NB4 (cell line): ENCODE results near the gene MAP2K7.
"Not testable (repeated sequence)": the region's sequence is repeated elsewhere in the genome, so short reads cannot be mapped to it uniquely, and the experiment has no call there.

Experiments
- DNase-seq: peaks from one replicate; pipeline ENCODE4 v3.0.0; 2010; ENCODE audit warnings: low read depth
- H3K4me3 ChIP-seq: one replicate; pipeline ENCODE4 v1.5.1; 2011; ENCODE audit warnings: mild to moderate bottlenecking, low read depth, low read length, moderate library complexity
- MYC ChIP-seq: IDR thresholded peaks from 2 replicates; pipeline ENCODE4 v1.6.1; 2011; ENCODE audit warnings: low read depth, low read length
- POLR2A ChIP-seq: IDR thresholded peaks from 2 replicates; pipeline ENCODE4 v1.6.1; 2011; ENCODE audit warnings: mild to moderate bottlenecking; ENCODE audit not compliant: insufficient read length; ENCODE audit errors: extremely low read depth
- TF ChIP-seq, protein P1 (sequence below): IDR thresholded peaks from one replicate; pipeline ENCODE4 v1.5.1; 2012; ENCODE audit warnings: low read depth, low read length
- TF ChIP-seq, protein P2 (sequence below): IDR thresholded peaks from 2 replicates; pipeline ENCODE4 v1.6.1; 2011; ENCODE audit warnings: low read depth, low read length

Gene MAP2K7

DNA sequence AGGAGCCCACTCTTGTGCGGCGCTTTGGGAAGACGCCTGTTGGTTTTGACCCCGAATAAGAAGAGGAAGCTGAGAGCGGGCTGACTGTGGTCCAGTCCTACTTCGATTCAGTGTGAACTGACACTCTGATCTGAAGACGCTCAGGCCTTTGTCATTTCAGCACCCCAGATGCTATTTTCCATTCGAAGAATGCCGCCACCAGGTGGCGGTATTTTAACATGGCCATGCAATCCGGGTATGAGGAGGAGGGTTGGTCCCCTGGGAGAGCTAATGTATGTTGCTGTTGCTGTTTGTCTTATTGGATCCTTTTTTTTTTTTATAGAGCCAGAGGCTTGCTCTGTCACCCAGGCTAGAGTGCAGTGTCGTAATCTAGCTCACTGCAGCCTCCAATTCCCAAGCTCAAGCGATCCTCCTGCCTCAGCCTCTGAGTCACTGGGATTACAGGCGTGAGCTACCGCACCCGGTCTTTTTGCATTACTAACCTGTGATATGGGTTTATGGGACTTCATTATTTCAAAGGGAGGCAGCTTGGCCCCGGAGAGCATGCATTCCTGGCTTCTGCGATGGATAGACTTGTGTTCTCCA lies 40.6 kb downstream of the MAP2K7 start:
- H3K4me3 ChIP-seq: peak overlapping the region; percentile 85
- DNase-seq: peak; percentile 99
- TF ChIP-seq, protein P1, sequence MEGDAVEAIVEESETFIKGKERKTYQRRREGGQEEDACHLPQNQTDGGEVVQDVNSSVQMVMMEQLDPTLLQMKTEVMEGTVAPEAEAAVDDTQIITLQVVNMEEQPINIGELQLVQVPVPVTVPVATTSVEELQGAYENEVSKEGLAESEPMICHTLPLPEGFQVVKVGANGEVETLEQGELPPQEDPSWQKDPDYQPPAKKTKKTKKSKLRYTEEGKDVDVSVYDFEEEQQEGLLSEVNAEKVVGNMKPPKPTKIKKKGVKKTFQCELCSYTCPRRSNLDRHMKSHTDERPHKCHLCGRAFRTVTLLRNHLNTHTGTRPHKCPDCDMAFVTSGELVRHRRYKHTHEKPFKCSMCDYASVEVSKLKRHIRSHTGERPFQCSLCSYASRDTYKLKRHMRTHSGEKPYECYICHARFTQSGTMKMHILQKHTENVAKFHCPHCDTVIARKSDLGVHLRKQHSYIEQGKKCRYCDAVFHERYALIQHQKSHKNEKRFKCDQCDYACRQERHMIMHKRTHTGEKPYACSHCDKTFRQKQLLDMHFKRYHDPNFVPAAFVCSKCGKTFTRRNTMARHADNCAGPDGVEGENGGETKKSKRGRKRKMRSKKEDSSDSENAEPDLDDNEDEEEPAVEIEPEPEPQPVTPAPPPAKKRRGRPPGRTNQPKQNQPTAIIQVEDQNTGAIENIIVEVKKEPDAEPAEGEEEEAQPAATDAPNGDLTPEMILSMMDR: peak; percentile 78
- TF ChIP-seq POLR2A (no peak), MYC (peak; percentile 45; the same call in 1 of the 2 replicates)
- TF ChIP-seq, protein P2, sequence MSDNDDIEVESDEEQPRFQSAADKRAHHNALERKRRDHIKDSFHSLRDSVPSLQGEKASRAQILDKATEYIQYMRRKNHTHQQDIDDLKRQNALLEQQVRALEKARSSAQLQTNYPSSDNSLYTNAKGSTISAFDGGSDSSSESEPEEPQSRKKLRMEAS: peak; percentile 50

DNA sequence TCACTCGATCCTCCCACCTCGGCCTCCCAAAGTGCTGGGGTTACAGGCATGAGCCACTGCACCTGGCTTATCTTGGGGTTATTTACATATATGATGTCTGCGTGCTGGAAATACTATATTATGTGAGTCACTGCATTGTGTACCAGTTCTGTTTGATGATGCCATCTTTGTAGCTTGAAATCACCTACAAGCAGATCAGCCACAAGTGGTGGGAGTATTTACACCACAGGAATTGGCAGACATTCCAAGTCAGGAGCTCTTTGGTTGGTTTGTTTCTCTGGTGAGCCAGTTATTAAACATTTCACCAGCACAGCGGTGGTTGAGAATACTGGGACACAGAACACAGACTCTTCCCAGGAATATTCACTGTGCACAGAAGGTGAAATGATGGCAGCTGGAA lies 44.3 kb downstream of the MAP2K7 start:
- H3K4me3 ChIP-seq: no peak overlapping the region
- no peak for DNase-seq
- TF ChIP-seq, protein P2: no peak
- TF ChIP-seq MYC (no peak), POLR2A (no peak)
- TF ChIP-seq, protein P1: no peak

DNA sequence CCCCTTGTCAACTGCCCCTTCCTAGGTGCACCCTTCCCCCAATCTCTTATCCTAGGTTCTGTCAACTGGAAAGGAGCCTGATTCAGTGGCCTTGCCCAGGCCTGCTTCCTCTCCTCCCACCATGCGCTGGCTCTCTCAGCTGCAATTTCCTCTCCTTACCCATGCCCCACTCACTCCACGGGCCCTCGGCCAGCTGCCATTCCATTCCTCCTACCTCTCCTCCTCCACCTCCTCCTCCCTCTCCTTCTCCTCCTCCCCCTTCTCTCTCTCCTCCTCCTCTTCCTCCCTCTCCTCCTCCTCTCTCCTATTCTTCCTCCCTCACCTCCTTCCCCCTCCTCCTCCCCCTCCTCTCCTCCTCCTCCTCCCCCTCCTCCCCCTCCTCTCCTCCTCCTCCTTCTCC lies 49.4 kb downstream of the MAP2K7 start:
- DNase-seq: peak; percentile 44
- TF ChIP-seq, protein P1: no peak
- TF ChIP-seq POLR2A (no peak), MYC (no peak)
- TF ChIP-seq, protein P2: no peak
- H3K4me3 ChIP-seq: no peak overlapping the region

DNA sequence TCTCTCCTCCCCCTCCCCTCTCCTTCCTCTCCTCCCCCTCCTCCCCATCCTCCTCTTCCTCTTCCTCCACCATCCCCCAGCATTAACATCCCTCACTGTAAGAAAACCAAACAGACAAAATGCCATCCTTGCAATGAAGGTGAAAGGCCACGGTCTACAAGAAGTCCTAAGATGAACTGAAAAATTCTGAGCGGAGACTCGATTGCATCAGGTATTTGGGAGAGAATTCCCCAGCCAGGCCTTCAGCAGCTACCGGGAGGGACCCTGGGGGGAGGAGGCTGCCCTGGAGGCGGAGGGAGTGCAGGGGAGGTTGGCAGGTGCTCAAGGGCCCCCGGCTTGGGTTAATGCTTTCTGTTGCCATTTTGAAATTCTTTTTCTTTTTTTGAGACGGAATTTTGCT lies 49.9 kb downstream of the MAP2K7 start:
- TF ChIP-seq, protein P1: no peak
- TF ChIP-seq POLR2A (no peak), MYC (no peak)
- TF ChIP-seq, protein P2: no peak
- H3K4me3 ChIP-seq: no peak overlapping the region
- DNase-seq: peak; percentile 25

DNA sequence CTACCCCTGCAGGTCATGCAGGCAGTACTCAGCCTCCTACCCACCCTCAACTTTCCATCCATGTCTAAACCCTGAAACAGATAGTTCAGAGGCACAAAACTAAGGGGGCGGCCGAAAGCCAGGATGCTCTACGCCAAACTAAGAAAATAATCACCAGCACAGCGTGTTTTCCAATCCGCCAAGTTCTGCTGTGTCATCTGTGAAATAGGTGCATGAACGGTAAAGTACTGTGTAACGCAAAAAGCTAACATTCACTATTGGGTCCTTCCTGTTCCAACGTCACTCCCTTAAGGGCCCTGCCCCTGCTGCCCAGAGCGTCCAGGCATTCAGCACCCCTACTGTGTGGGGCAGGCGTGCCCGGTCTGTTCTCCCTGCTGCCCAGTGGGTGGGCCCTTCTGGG lies 52.0 kb downstream of the MAP2K7 start:
- no peak for DNase-seq
- H3K4me3 ChIP-seq: no peak overlapping the region
- TF ChIP-seq MYC (no peak), POLR2A (no peak)
- TF ChIP-seq, protein P1: no peak
- TF ChIP-seq, protein P2: no peak

DNA sequence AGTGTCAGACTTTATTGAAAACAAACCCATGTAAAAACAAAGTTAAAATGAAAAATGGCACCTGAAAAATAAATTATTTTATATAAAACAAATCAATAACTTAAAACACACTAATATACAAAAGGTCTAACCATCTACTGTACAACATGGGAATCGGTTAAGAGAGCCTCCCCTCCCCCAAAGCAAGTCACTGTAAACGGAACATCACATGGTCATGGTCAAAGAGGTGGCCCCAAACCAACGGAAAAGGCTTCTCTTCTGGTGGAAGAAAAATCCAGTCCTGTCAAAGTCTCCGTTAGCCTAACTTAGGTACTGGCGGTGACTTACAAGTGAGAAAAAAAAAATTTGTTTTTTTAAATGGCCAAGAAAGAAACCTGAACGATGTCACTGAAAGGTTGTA lies 55.5 kb downstream of the MAP2K7 start:
- H3K4me3 ChIP-seq: no peak overlapping the region
- DNase-seq: no peak
- TF ChIP-seq, protein P2: no peak
- TF ChIP-seq POLR2A (no peak), MYC (no peak)

DNA sequence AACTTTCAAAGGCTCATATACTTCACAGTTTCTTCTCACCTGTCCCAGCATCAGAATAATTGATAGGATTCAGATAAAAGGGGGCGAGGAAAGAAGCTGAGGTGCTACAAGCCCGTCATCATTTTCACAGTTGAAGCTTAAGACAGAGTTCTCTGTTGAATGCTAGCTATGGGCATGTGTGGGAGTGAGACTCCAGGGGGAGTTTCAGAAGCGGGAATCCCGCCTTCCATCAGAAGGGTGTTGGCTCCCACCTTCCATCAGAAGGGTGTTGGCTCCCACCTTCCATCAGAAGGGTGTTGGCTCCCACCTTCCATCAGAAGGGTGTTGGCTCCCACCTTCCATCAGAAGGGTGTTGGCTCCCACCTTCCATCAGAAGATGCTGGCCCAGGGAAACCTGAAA lies 57.4 kb downstream of the MAP2K7 start:
- not testable (repeated sequence) for DNase-seq, H3K4me3 ChIP-seq
